HG03045 (cell line): ENCODE measurements around the gene FNIP2.

Experiments
- ATAC-seq: cut with Tn5 transposase; IDR thresholded peaks from one replicate; pipeline ENCODE4 v1.9.1; 2021; ENCODE audit warnings: mild to moderate bottlenecking, moderate library complexity; ENCODE audit not compliant: unreplicated experiment

FNIP2 gene

DNA sequence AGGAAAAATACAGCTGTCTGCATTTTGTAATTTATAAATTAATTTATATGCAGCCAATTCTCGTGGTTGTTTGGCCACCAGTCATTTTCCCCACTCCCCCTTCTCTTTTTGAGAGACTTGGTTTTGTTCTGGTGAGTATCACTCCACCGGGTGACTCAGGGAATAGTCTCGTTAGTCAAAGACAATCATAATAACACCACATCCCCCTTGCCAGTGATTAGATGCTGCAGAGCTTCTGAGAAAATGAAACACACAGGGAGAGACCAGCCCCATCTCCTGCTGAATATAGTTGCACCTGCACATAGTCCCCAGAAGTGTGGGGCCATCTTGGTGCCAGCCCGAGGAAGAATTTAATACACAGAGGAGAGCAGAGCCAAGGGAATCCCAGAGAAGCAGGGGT lies 8.0 kb upstream of the FNIP2 start:
- no peak for ATAC-seq

DNA sequence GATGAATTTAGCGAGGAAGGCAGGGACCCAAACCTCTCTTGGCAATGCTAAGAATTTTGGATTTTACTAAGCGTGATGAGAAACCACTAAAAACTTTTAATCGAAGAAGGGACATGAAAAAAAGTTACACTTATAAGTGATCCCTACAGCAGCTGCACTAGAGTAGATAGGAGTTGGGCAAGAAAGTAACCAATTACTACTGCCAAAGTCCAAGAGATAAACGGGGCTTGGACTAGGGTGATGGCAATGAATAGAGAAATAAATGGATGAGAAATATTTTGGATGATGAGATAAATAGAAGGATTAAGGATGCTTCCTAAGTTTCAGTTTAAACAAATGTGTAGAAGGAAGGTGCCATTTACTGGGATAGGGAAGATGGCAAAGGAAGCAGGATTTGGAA lies 6.3 kb upstream of the FNIP2 start:
- no peak for ATAC-seq

DNA sequence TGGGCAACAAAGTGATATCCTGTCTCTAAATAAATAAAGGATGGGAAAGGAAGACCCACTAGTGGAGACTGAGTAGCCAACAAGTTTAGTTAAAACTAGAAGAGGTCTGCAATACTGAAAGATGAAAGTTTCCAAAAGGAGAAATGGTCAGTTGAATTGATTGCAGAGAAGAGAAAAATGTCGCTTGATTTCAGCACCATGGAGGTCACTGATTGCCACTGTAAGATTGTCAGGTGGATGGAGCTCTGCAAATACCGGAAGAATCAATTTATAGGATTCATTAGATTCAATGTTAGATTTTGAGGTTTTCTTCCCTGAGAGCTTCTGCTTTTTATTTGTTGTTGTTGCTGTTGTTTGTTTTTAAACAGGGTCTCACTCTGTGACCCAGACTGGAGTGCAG lies 5.4 kb upstream of the FNIP2 start:
- no peak for ATAC-seq

DNA sequence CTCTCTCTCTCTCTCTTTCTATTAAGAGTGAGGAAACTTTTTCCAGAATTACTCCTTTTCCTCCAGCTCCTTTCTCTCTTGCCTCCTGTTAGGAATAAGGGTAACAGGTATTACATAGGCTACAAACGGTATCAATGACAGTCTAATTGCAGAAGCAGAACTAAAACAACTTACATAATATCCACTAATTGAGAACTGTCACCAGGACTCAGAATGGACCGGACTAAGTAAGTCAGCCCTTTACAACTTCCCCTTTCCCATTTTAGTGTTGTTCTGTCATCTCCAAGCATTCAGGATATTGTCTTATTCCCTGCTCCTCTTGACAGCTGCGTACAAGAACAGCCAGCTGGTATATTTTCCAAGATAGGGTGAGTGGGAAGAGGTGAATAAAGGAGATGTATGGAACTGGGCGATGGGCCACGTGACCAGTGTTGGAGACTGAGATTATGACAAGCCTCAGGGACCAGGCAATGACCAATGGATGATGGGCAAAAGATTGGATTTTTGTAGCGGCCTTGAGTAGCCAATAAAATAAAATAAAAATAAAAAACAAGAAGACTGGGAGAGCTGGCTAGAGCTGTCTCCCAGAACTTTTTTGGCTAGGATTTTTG lies 2.3 kb upstream of the FNIP2 start:
- no peak for ATAC-seq

DNA sequence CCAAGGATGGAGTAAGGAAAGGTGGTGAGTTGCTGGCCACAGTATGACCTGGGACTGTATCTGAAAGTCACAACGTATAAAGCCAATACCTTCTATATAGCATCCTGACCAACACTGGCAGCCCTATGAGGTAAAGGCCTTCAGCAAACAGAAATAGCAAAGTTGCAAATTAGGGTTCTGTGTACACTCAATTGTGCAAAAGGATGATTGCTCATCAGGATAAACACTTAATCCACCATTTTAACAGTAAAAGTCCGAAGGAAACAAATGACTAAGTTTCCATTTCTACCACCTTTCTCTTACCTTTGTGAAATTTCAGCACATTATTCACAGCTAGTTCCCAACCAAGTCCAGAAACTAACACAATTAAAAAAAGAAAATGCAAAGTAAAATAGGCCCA lies 1.4 kb upstream of the FNIP2 start:
- no peak for ATAC-seq

DNA sequence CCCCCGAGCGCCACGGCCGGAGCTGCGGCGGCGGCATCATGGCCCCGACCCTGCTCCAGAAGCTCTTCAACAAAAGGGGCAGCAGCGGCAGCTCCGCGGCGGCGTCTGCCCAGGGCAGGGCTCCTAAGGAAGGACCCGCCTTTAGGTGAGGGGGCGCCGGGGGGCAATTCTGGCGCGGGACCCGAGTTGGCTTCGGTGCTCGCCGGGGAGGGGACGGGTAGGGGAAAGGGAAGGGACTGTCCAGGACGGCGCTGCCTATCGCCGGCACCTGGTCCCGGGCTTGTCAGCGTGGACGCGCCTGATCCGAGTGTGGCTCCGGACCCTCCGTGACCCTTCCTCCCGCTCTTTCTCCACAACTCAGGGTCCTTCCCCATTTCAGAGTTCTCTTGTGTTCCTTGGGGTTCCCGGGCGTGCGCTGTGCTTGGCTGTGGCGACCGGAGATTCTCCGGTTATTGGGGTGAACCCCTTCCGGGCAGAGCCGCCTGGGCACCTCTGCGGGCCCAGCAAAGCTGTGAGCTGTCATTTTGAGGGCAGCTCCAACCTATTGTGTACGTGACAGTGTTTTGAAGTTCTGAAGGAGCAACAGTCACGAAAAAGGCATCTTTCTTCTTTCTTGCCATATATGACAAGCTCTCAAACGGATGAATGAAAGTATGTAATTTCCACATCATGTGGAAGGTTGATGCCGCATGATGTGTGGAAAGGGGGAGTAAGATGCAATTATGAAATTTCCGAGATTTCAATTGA lies 522 bp downstream of the FNIP2 start:
- peak; percentile 33 for ATAC-seq

DNA sequence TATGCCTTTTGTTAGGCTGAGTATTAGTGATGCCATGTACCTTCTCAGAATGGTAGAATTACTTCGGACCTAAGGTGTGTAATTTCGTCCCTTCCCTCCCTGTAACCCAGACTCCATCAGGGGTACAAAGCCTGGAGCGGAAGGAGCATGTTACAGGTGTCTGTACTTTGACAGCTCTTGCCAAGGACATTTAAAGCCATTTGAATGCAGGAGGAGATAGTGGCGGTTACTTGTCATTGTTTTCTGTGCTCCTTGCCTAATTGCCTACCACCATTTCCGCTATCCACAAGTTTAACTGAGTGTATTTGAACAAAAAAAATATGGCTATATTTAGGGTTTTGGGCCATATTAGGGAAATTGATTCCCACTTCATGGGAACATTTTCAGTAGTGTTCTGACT lies 1.8 kb downstream of the FNIP2 start:
- no peak for ATAC-seq

DNA sequence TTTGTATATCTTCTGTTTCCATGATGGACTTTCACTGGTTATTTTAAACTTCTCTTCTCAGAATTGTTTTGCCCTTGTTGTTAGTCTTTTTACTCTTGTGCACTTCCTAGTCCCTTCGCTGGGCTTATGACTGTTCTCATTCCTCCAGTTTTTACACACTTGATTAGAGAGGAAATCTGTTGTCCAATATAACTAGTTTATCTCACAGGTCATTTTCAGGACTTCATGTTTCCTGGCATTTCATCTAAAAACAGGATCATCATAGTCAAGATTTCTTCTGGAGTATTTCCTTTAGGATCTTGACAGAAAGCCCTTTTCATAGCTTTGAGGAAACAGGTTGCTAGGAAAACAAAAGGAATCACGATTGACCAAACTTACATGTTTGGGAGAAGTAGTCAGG lies 3.0 kb downstream of the FNIP2 start:
- no peak for ATAC-seq

DNA sequence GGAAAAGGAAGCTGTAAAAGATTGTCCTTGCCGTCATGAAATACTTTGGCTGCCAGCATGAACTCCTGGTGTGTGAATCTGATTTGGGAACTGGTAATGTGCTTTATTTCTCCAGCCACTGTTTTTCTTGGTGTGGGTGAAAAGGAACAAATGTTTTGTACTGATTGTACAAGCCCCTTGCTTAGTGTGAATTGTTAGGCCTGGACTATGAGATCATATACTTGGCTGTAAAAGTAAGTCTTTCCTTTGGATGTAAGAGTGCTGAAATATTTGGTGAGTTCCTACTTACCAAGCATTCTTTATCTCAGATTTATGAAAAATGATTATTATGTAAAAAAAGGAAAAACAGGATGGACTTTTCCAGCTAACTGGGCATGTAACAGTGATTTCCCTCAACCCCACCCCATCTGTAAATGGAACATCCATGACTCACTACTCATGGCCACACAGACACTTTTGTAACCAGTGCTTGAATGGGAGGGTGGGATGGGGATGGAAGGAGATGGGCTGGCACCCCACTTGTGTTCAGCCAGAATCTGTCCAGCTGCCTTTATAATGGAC lies 6.3 kb downstream of the FNIP2 start:
- ATAC-seq = no peak

DNA sequence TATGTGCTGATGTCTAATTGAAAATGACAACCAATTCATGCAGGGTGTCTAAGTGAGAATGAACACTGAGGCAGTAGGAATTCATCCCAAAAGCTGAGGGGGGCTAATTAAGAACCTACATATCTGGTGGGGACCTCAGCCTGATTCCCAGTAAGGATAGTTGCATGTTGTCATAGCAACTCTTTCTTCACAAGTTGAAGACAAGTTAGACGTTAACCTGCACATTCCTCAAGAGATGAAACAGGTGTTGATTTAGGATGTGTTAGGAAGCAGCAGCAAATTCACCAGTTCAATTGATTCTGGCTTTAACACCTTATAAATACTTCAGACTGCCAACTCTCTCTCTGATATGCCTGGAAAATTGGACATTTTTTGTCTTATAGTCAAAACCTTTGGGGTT lies 7.3 kb downstream of the FNIP2 start:
- ATAC-seq = no peak

DNA sequence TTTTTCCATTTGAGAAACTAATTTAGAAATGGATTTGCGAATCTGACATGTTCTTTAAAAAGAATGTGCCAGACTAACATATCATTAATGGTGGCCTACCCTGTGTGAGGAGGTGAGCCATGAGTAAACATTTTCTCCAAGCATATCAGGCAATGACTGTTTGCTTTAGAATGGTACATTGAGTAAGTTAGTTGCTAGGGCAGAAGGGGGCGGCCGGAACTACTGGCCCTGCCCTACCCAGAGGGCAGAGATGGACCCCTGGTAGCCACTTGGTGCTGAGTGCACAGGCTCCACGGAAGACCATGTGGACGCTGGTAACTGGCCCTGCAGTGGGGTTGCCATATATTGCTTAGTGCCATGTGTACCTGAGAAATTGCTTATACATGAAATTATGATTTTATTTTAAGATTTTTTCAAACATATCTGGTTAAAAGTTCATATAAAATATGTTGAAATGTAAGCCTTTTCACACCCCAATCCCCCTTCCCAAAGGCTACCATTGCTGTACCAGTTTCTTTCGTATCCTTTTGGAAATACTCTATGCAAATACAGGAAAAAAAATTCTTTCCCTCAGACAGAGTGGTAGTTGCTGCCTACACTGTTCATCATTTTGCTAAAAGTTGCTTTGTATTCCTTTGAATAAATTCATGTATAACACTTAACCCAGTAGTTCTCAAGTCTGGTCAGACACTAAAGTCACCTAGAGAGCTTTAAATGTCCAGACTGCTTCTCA lies 8.8 kb downstream of the FNIP2 start:
- peak; percentile 30 for ATAC-seq

DNA sequence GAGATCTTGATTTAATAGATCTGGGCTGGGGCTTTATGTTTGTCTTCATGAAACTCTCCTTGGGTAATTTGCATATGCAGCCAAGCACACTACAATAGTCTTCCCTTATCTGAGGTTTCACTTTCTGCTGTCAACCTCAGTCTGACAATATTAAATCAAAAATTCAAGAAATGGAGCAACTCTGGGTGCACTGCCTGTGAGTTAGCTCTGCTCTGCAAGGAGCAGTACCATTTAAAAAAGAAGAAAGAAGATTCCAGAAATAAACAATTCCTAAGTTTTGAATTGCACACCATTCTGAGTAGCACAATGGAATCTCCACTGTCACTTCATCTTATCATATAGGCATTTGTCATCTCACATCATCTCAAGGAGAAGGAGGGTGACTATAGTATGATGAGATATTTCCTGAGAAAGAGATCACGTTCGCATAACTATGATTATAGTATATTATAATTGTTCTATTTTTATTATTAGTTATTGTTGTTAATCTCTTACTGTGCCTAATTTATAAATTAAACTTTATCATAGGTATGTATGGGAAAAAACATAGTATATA lies 9.4 kb downstream of the FNIP2 start:
- ATAC-seq = peak; percentile 95

DNA sequence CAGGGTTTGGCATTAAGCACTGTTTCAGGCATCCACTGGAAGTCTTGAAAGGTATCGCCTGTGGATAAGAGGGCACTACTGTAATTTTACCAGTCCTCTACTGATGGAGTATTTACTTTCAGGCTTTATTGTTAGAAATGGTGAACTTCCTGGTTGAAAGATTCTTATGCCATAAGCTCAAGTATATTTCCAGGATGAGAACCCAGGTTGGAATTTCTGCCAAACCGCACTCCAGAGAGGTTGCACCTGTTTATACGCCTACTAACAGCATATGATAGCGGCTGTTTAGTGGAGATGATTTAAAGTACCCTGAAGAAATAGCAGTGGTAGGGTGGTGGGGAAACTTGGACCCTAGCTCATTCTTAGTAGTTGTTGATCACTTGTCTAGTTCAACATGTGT lies 9.9 kb downstream of the FNIP2 start:
- ATAC-seq = no peak

DNA sequence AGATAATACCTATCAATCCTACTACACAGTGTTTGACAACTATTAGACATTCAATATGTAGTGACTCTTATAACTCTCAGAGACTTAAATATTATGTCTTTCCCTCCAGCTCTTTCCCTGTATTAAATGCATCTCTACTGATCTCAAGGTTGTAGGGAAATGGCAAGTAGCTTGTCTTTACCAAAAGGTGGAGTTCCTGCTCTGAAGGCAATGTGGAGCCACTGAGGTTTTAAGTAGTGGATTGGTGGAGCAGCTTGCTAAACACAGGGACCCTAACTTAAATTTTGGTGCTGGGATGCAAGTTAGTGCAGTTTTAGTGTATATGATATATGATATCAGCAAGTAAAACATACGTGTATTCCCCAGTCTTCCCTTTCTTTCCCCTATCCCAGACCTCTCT lies 13.1 kb downstream of the FNIP2 start:
- no peak for ATAC-seq

DNA sequence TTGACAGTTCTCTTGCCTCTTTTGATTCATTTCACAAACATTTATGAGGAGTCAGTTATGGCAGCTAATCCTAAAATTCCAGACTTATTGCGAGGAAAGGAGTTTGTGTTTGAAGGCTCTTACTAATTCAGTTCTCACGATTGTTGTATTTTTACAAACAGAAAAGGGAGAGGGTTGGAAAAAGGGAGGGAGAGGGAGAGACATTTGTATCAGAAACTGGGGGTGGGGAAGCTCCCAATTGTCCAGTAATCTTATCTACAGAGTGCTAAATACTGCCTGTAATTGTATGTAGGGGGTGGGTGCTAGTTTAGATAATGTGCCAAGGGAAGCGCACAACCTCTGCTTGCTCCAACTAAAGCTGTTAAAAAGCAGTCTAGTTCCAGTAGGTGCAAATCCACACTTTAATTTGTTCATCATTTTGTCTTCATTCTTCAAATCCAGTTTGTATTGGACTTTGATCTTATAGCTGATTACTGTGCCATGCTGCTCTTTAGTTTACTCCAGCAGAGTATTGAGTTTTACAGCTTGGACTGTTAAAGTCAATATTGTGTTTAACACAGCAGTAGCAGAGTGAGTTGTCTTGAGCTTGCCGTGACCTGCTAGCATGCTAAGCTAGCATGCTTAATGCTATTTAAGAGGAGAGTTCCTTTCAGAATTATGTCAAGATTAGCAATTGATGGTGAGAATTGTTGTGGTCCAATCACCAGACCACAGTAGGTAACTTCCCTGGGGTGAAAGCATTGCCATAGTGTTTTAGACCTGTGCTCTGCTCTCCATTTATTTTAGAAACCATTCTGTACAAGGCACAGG lies 13.9 kb downstream of the FNIP2 start:
- peak; percentile 58 for ATAC-seq

DNA sequence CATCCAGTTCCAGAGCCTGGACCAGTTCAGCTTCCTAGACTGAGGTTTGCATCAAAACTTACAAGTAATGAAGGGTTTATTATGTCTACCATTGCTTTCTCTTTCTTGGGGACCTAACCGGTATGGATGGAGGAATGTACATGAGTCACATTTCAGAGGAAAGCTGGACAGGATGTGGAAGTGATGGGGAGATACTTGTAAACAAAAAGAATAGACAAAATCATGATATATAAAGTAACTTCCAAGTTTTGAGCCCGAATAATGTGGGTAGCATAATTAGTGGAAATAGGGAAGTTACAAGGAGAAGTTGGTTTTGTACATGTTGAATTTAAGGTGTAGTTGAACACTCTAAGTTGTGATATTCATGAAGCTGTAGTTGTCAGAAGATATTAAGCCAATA lies 15.0 kb downstream of the FNIP2 start:
- ATAC-seq = no peak

DNA sequence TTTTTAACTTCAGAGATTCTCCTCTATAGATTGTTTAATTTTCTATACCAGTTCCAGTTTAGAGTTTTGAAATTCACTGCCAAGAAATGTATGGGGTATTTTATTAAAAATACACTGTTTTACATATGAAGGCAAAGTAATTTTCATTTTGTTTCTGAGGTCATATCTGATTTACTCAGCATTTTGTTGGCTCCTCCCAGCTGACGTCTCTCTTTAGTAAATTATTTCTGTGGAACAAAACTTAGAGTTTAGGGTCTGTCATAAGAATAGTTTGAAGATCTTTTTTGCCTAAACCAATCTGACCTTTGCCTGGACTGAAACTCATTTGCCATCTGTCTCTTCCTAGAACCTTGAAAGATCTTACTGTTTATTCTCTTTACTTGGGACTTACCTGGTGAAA lies 16.9 kb downstream of the FNIP2 start:
- no peak for ATAC-seq

DNA sequence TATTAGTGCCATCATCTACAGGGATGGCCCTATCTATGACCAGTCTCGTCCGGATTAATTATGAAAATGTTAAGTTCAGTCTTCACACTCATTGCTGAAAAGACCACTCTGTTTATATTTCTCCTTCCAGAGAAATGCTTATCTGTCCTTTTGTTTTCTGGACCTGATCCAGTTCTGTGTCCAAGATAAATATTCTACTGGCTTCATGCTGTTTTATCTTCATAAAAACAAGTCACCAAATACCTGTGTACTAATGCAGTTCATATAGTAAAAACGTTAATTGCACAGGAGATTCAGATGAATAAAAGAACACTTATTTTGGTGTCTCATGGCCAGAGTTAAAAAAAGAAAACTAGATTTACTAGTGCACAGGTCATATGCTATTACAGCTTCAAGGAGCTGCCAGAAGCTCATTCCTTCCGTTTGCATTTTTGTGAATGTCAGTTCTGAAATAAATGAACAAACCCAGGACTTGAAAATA lies 17.3 kb downstream of the FNIP2 start:
- ATAC-seq = no peak

DNA sequence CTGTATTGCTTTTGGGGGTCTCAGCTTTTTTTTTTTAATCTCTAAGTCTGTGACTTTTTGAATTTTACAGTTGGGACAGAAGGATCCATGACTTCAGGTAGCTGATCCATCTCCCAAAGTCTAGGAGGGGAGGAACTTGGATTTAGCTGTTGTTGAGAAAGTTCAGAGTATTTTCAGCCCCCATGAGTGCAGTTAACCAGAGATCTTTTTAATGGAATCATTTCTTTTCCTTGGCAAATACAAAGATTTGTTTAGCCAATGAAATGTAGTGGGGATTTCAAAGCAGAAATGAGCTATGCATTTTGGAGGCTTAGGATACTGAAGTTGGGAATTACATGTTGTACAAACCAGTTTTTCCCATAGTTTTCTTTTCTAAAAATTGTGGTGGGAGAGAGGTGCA lies 18.1 kb downstream of the FNIP2 start:
- ATAC-seq = no peak

DNA sequence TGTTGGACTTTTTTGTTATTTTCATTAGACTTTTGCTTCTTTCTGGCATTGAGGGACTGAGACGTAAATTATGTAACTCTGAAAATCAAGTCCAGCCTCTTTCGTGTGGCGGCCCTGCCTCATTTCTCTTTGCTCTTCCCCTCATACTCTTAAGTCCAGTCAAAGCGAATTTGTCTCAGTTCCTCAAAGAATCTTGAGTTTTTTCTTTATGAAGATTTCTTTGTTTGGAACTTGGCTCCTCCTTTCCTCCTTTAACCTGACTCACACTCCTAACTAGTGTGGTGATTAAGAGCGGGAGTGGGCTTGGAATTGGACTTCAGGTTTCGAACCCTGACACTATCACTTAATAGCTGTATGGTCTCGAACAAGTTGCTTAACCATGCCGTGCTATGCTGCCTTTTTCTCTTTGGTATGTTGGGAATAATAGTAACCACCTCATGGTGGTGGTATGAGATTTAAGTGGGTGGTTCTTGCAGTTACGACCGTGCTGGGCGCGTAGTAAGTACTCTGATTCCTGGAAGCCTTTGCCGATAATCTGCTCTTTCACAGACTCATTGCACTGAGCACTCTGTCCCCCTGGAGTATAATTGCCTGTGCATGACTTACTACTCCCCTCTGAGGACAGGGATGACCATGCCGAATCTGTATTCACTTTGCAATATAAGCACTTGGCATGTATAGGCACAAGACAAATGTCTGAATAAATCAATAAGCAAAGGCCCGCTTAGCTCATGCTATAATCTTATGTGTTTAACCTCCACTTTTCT lies 19.1 kb downstream of the FNIP2 start:
- ATAC-seq = no peak
